Activated T-helper 1 cell treated with anti-CD3 and anti-CD28 coated beads, Interleukin-12 subunit alpha, Interleukin-12 subunit beta, Interleukin-2, Interleukin-4 antibody, amounts not matched to agents 30 ng/mL and 10 ng/mL and 1 ng/mL, durations not matched to agents 14 hours and 24 hours and 36 hours (primary cell): ENCODE measurements around the gene SLC5A10. TPM values are rescaled to one million over a fixed set of nuclear protein-coding genes. Genes with fewer than 3 reads are reported as not detected.
"Not testable (repeated sequence)": the region's sequence is repeated elsewhere in the genome, so short reads cannot be mapped to it uniquely, and the experiment has no call there.

ENCODE experiments used
- DNase-seq: peaks from one replicate; pipeline ENCODE4 v3.0.0; 2021; ENCODE audit warnings: low spot score
- H3K27ac Mint-ChIP-seq: one replicate; pipeline ENCODE4 v1.8.0; 2021; ENCODE audit warnings: mild to moderate bottlenecking, mixed read lengths
- H3K27me3 Mint-ChIP-seq: one replicate; pipeline ENCODE4 v1.8.0; 2022; ENCODE audit warnings: mild to moderate bottlenecking, moderate library complexity, mixed read lengths; ENCODE audit not compliant: insufficient read depth
- H3K36me3 Mint-ChIP-seq: one replicate; pipeline ENCODE4 v1.8.0; 2021; ENCODE audit warnings: low read depth, mixed read lengths
- H3K4me1 Mint-ChIP-seq: one replicate; pipeline ENCODE4 v1.8.0; 2021; ENCODE audit warnings: low read depth, mixed read lengths
- H3K4me3 Mint-ChIP-seq: one replicate; pipeline ENCODE4 v1.8.0; 2021; ENCODE audit warnings: mild to moderate bottlenecking, moderate library complexity, mixed read lengths
- H3K9me3 Mint-ChIP-seq: one replicate; pipeline ENCODE4 v1.8.0; 2021; ENCODE audit warnings: mixed read lengths
- intact Hi-C: fragments of 100-400 bp; cut with micrococcal nuclease; formaldehyde crosslinking; loops from one replicate; pipeline ENCODE4 v1.15.1; 2024
- total RNA-seq: library from RNA; stranded (reverse); gene quantifications from 2 replicates; pipeline ENCODE4 v1.2.3, GENCODE V29; 2022

SLC5A10 gene
- total RNA-seq, 1 donor from 2014 or later, result not detected

- peaks cover 21% of the 10 kb centered on the region for H3K4me1 Mint-ChIP-seq
- no peak for DNase-seq
- intact Hi-C loops, result no loop called here
- H3K27ac Mint-ChIP-seq, result no peak overlapping the region
- no peaks in the 10 kb centered on the region for H3K9me3 Mint-ChIP-seq
- peaks cover 13% of the 10 kb centered on the region for H3K27me3 Mint-ChIP-seq
- no peaks in the 10 kb centered on the region for H3K36me3 Mint-ChIP-seq
- H3K4me3 Mint-ChIP-seq, result no peak overlapping the region
These were observed 740 bp upstream of the SLC5A10 start for GRCh38 chr17:18950944-18951905.

- intact Hi-C loops, result no loop called here
- peaks cover 17% of the 10 kb centered on the region for H3K4me1 Mint-ChIP-seq
These were observed 1.3 kb downstream of the SLC5A10 start for GRCh38 chr17:18953231-18953728.

GRCh38 chr17:18954321-18954720 lies 2.4 kb downstream of the SLC5A10 start:
- Mint-ChIP-seq H3K36me3 (no peaks in the 10 kb centered on the region), H3K9me3 (no peaks in the 10 kb centered on the region), H3K27me3 (peaks cover 6% of the 10 kb centered on the region), H3K4me1 (peaks cover 17% of the 10 kb centered on the region), H3K4me3 (peak overlapping the region; percentile 12), H3K27ac (no peak overlapping the region)
- no peak for DNase-seq
- intact Hi-C loops, result no loop called here

More at GRCh38 chr17:18953231-18953728, 1.3 kb downstream of the SLC5A10 start:
- no peak overlapping the region for H3K4me3 Mint-ChIP-seq
- no peak overlapping the region for H3K27ac Mint-ChIP-seq
- H3K36me3 Mint-ChIP-seq, result no peaks in the 10 kb centered on the region
- DNase-seq, result no peak
- no peaks in the 10 kb centered on the region for H3K9me3 Mint-ChIP-seq
- peaks cover 6% of the 10 kb centered on the region for H3K27me3 Mint-ChIP-seq

GRCh38 chr17:18955009-18955408 lies 3.0 kb downstream of the SLC5A10 start:
- DNase-seq, result no peak
- Mint-ChIP-seq H3K36me3 (no peaks in the 10 kb centered on the region), H3K27me3 (peaks cover 3% of the 10 kb centered on the region), H3K4me3 (no peak overlapping the region), H3K27ac (no peak overlapping the region), H3K9me3 (no peaks in the 10 kb centered on the region), H3K4me1 (peaks cover 17% of the 10 kb centered on the region)
- intact Hi-C loops, result no loop called here

- intact Hi-C loops, H3K27ac Mint-ChIP-seq, H3K36me3 Mint-ChIP-seq, H3K9me3 Mint-ChIP-seq, DNase-seq, H3K4me3 Mint-ChIP-seq, H3K27me3 Mint-ChIP-seq: not testable (repeated sequence)
- H3K4me1 Mint-ChIP-seq, result peaks cover 23% of the 10 kb centered on the region
These were observed 4.1 kb downstream of the SLC5A10 start for GRCh38 chr17:18956021-18956420.

GRCh38 chr17:18956581-18956980 lies 4.6 kb downstream of the SLC5A10 start:
- no peak for DNase-seq
- H3K4me1 Mint-ChIP-seq, result peaks cover 24% of the 10 kb centered on the region
- intact Hi-C loops, result no loop called here
- peaks cover 3% of the 10 kb centered on the region for H3K27me3 Mint-ChIP-seq
- H3K4me3 Mint-ChIP-seq, result no peak overlapping the region
- H3K27ac Mint-ChIP-seq, result no peak overlapping the region
- H3K9me3 Mint-ChIP-seq, result no peaks in the 10 kb centered on the region
- no peaks in the 10 kb centered on the region for H3K36me3 Mint-ChIP-seq

GRCh38 chr17:18957831-18958230 lies 5.9 kb downstream of the SLC5A10 start:
- peaks cover 3% of the 10 kb centered on the region for H3K27me3 Mint-ChIP-seq
- no peaks in the 10 kb centered on the region for H3K36me3 Mint-ChIP-seq
- H3K4me1 Mint-ChIP-seq, result peaks cover 34% of the 10 kb centered on the region
- intact Hi-C loops, result no loop called here
- H3K9me3 Mint-ChIP-seq, result no peaks in the 10 kb centered on the region
- no peak overlapping the region for H3K4me3 Mint-ChIP-seq
- H3K27ac Mint-ChIP-seq, result no peak overlapping the region
- no peak for DNase-seq

GRCh38 chr17:18958611-18959010 lies 6.6 kb downstream of the SLC5A10 start:
- DNase-seq, result no peak
- no peak overlapping the region for H3K27ac Mint-ChIP-seq
- H3K4me1 Mint-ChIP-seq, result peaks cover 34% of the 10 kb centered on the region
- no peak overlapping the region for H3K4me3 Mint-ChIP-seq
- no peaks in the 10 kb centered on the region for H3K36me3 Mint-ChIP-seq
- H3K9me3 Mint-ChIP-seq, result no peaks in the 10 kb centered on the region
- intact Hi-C loops, result no loop called here
- no peaks in the 10 kb centered on the region for H3K27me3 Mint-ChIP-seq

- no peak overlapping the region for H3K27ac Mint-ChIP-seq
These were observed 7.3 kb downstream of the SLC5A10 start for GRCh38 chr17:18959071-18959844.

GRCh38 chr17:18959845-18960240 lies 7.9 kb downstream of the SLC5A10 start:
- intact Hi-C loops, result loop anchor here (5.0 kb wide), 2 partner anchors 38 to 42 kb away; partner anchors contain the start of gene FAM83G

More at GRCh38 chr17:18959071-18959844, 7.3 kb downstream of the SLC5A10 start:
- Mint-ChIP-seq H3K27me3 (no peaks in the 10 kb centered on the region), H3K36me3 (no peaks in the 10 kb centered on the region), H3K4me3 (no peak overlapping the region), H3K9me3 (no peaks in the 10 kb centered on the region), H3K4me1 (peaks cover 31% of the 10 kb centered on the region)
- no peak for DNase-seq
- intact Hi-C loops, result no loop called here

GRCh38 chr17:18960241-18960665 lies 8.3 kb downstream of the SLC5A10 start:
- intact Hi-C loops, result loop anchor here (5.0 kb wide), 2 partner anchors 38 to 42 kb away; partner anchors contain the start of gene FAM83G
- H3K4me3 Mint-ChIP-seq, result no peak overlapping the region
- H3K27me3 Mint-ChIP-seq, result no peaks in the 10 kb centered on the region
- H3K36me3 Mint-ChIP-seq, result no peaks in the 10 kb centered on the region
- DNase-seq, result no peak
- no peak overlapping the region for H3K27ac Mint-ChIP-seq
- peaks cover 23% of the 10 kb centered on the region for H3K4me1 Mint-ChIP-seq
- no peaks in the 10 kb centered on the region for H3K9me3 Mint-ChIP-seq

More at GRCh38 chr17:18959845-18960240, 7.9 kb downstream of the SLC5A10 start:
- Mint-ChIP-seq H3K9me3 (no peaks in the 10 kb centered on the region), H3K4me1 (peaks cover 27% of the 10 kb centered on the region), H3K27me3 (no peaks in the 10 kb centered on the region), H3K27ac (no peak overlapping the region), H3K36me3 (no peaks in the 10 kb centered on the region), H3K4me3 (no peak overlapping the region)
- DNase-seq, result no peak

- no peak overlapping the region for H3K4me3 Mint-ChIP-seq
- DNase-seq, result peak; percentile 68
- no peaks in the 10 kb centered on the region for H3K36me3 Mint-ChIP-seq
- peaks cover 17% of the 10 kb centered on the region for H3K4me1 Mint-ChIP-seq
- no peaks in the 10 kb centered on the region for H3K27me3 Mint-ChIP-seq
- H3K9me3 Mint-ChIP-seq, result no peaks in the 10 kb centered on the region
- intact Hi-C loops, result loop anchor here (5.0 kb wide), 2 partner anchors 39 to 41 kb away; partner anchors contain the start of gene FAM83G
- peak overlapping the region; percentile 38 for H3K27ac Mint-ChIP-seq
These were observed 9.0 kb downstream of the SLC5A10 start for GRCh38 chr17:18960803-18961511.
